K562 (cell line): ENCODE results near the gene POU2AF1. TPM values are rescaled to one million over a fixed set of nuclear protein-coding genes. Genes with fewer than 3 reads are reported as not detected.

Experiments used
- ATAC-seq: fragments of 200-7000 bp; cut with Tn5 transposase; 3 replicates; pipeline ENCODE4 v1.9.1; 2020; ENCODE audit warnings: moderate library complexity
- BruUV-seq: library from RNA; stranded (reverse); fragments of 400-500 nt; replicated peaks from 2 replicates; lab custom pipeline; 2021; lab: Mats Ljungman, UMichigan
- CTCF ChIA-PET: fragments of 300-600 bp; formaldehyde crosslinking; extraction: SDS; loops from one replicate; lab custom pipeline; 2021; ENCODE audit warnings: low intra/inter-chr PET ratio; lab: Yijun Ruan, JAX
- POLR2A ChIA-PET: fragments of 300-600, 350-650 bp; sonication (Branson Sonifier 250); formaldehyde crosslinking; extraction: SDS; loops from one replicate; lab custom pipeline; 2021; ENCODE audit warnings: antibody characterized with exemption, inconsistent platforms; lab: Yijun Ruan, JAX
- DNase-seq, 4 experiments: peaks; one replicate each; pipeline versions ENCODE4 v3.0.0 to v3.0.0-alpha.2; 2011 to 2018; ENCODE audit warnings: low spot score in 3 of 4, mixed read lengths in 3 of 4; ENCODE audit errors: extremely low read depth in 1 of 4
- FAIRE-seq: peaks from 2 replicates; lab custom pipeline; 2011; peaks lifted over from hg19 to GRCh38; lab: Jason Lieb, UNC
- H2AFZ ChIP-seq: 2 replicates; pipeline ENCODE4 v1.6.0; 2011; ENCODE audit warnings: low read depth, low read length, control low read depth, inconsistent platforms
- H3K27ac ChIP-seq: fragments of 200-600 bp; 3 replicates; pipeline ENCODE4 v1.8.0; 2011; ENCODE audit warnings: low read depth, mild to moderate bottlenecking, control low read depth, inconsistent platforms, low read length, moderate library complexity, mixed read lengths; ENCODE audit errors: extremely low read depth
- H3K27me3 ChIP-seq, 2 experiments: fragments of 300-600 bp in 1 of 2; 2 replicates in 1 of 2; 3 replicates in 1 of 2; pipeline versions ENCODE4 v1.6.0 to v1.8.0; 2011; ENCODE audit warnings: inconsistent platforms in 2 of 2, low read length in 2 of 2, mild to moderate bottlenecking in 1 of 2, mixed read lengths in 1 of 2, moderate library complexity in 1 of 2; ENCODE audit not compliant: control insufficient read depth in 2 of 2, insufficient read depth in 2 of 2
- H3K36me3 ChIP-seq: fragments of 300-600 bp; 3 replicates; pipeline ENCODE4 v1.8.0; 2011; ENCODE audit warnings: mild to moderate bottlenecking, low read length, inconsistent platforms; ENCODE audit not compliant: control insufficient read depth, insufficient read depth
- H3K4me1 ChIP-seq, 2 experiments: fragments of 200-600 bp in 1 of 2; replicated peaks in 1 of 2; 2 replicates in 1 of 2; 3 replicates in 1 of 2; pipeline versions ENCODE4 v1.5.1 to v1.8.0; 2011; ENCODE audit warnings: inconsistent platforms in 2 of 2, low read length in 2 of 2, mild to moderate bottlenecking in 1 of 2, mixed read lengths in 1 of 2, moderate library complexity in 1 of 2; ENCODE audit not compliant: control insufficient read depth in 2 of 2, insufficient read depth in 2 of 2
- H3K4me2 ChIP-seq: 2 replicates; pipeline ENCODE4 v1.6.1; 2011; ENCODE audit warnings: low read length, control low read depth, inconsistent platforms, mixed read lengths; ENCODE audit not compliant: insufficient read depth
- H3K4me3 ChIP-seq: fragments of 200-600 bp; sonication (generic), shearing (Covaris generic); 2 replicates; pipeline ENCODE4 v1.5.1; 2016; ENCODE audit warnings: control low read depth, inconsistent platforms
- H3K79me2 ChIP-seq: fragments of 200-600 bp; 3 replicates; pipeline ENCODE4 v1.8.0; 2011; ENCODE audit warnings: low read length, inconsistent platforms; ENCODE audit not compliant: control insufficient read depth, insufficient read depth
- H3K9ac ChIP-seq, 2 experiments: 2 replicates each; pipeline versions ENCODE4 v1.6.0 to v1.6.1; 2011; ENCODE audit warnings: low read depth in 2 of 2, low read length in 2 of 2, control low read depth in 1 of 2, inconsistent platforms in 1 of 2, mild to moderate bottlenecking in 1 of 2, mixed read lengths in 1 of 2; ENCODE audit not compliant: insufficient read depth in 1 of 2
- H3K9me1 ChIP-seq: one replicate; pipeline ENCODE4 v1.6.0; 2011; ENCODE audit warnings: inconsistent platforms, mild to moderate bottlenecking, low read length, moderate library complexity; ENCODE audit not compliant: control insufficient read depth, insufficient read depth
- H3K9me3 ChIP-seq: replicated peaks from 2 replicates; pipeline ENCODE4 v1.5.1; 2011; ENCODE audit warnings: low read depth, low read length, inconsistent platforms; ENCODE audit not compliant: control insufficient read depth, insufficient read depth
- H4K20me1 ChIP-seq: replicated peaks from 2 replicates; pipeline ENCODE4 v1.6.1; 2011; ENCODE audit warnings: low read length, inconsistent platforms, mixed read lengths; ENCODE audit not compliant: control insufficient read depth, insufficient read depth
- BCOR ChIP-seq: fragments of 450-650 bp; IDR thresholded peaks from 2 replicates; pipeline ENCODE4 v1.6.1; 2016
- BRF1 ChIP-seq: IDR thresholded peaks from 3 replicates; pipeline ENCODE4 v1.6.1; 2011; ENCODE audit warnings: borderline replicate concordance, mild to moderate bottlenecking; ENCODE audit not compliant: insufficient read length; ENCODE audit errors: extremely low read depth
- CEBPB ChIP-seq: fragments of 450-650 bp; IDR thresholded peaks from 2 replicates; pipeline ENCODE4 v1.6.1; 2016; ENCODE audit warnings: missing genetic modification characterization, missing compliant biosample characterization
- COPS2 ChIP-seq: fragments of 450-650 bp; conservative IDR thresholded peaks from 2 replicates; pipeline ENCODE4 v1.6.1; 2016; ENCODE audit warnings: mild to moderate bottlenecking, moderate library complexity
- ETV5 ChIP-seq: sonication (generic); formaldehyde crosslinking; IDR thresholded peaks from 2 replicates; pipeline ENCODE4 v1.4.0; 2020; ENCODE audit warnings: low read depth, mild to moderate bottlenecking, missing genetic modification reagents
- LEF1 ChIP-seq: fragments of 450-650 bp; IDR thresholded peaks from 2 replicates; pipeline ENCODE4 v1.6.1; 2016; ENCODE audit warnings: mild to moderate bottlenecking
- MAFK ChIP-seq: IDR thresholded peaks from 2 replicates; pipeline ENCODE4 v1.6.1; 2011; ENCODE audit warnings: low read length, improper control_type of control experiment
- MCM7 ChIP-seq, 2 experiments: fragments of 450-650 bp; IDR thresholded peaks; 2 replicates each; pipeline ENCODE4 v1.6.1; 2016 to 2018
- NCOA4 ChIP-seq: fragments of 450-650 bp; IDR thresholded peaks from 2 replicates; pipeline ENCODE4 v1.6.1; 2018; ENCODE audit warnings: mild to moderate bottlenecking; ENCODE audit not compliant: partially characterized antibody
- NCOR1 ChIP-seq: fragments of 450-650 bp; IDR thresholded peaks from 2 replicates; pipeline ENCODE4 v1.6.1; 2016; ENCODE audit warnings: mild to moderate bottlenecking, moderate library complexity
- NFATC3 ChIP-seq: fragments of 450-650 bp; IDR thresholded peaks from 2 replicates; pipeline ENCODE4 v1.6.1; 2017; ENCODE audit warnings: mild to moderate bottlenecking
- POLR3G ChIP-seq: IDR thresholded peaks from 2 replicates; pipeline ENCODE4 v1.6.1; 2011; ENCODE audit not compliant: insufficient read length, insufficient replicate concordance; ENCODE audit errors: extremely low read depth
- RBM17 ChIP-seq: fragments of 200-400 bp; formaldehyde crosslinking; IDR thresholded peaks from 2 replicates; pipeline ENCODE4 v1.6.1; 2017; ENCODE audit warnings: low read depth, mild to moderate bottlenecking, low read length, borderline replicate concordance
- SMARCE1 ChIP-seq: fragments of 450-650 bp; IDR thresholded peaks from 2 replicates; pipeline ENCODE4 v1.7.1; 2016; ENCODE audit warnings: mild to moderate bottlenecking
- TCF7 ChIP-seq: sonication (generic); IDR thresholded peaks from 2 replicates; pipeline ENCODE4 v1.6.1; 2016; ENCODE audit warnings: antibody characterized with exemption, borderline replicate concordance
- TEAD2 ChIP-seq: fragments of 450-650 bp; IDR thresholded peaks from 2 replicates; pipeline ENCODE4 v1.6.1; 2016; ENCODE audit warnings: missing genetic modification characterization, control low read depth, missing compliant biosample characterization
- WHSC1 ChIP-seq: IDR thresholded peaks from one replicate; pipeline ENCODE4 v1.6.1; 2012; ENCODE audit warnings: low read length, control low read depth, inconsistent platforms
- ZKSCAN1 ChIP-seq: fragments of 150-350 bp; IDR thresholded peaks from 2 replicates; pipeline ENCODE4 v1.6.1; 2016; ENCODE audit warnings: low read depth, low read length
- ZNF253 ChIP-seq: fragments of 250-450 bp; sonication (Bioruptor Pico); conservative IDR thresholded peaks from 2 replicates; pipeline ENCODE4 v1.6.1; 2021; ENCODE audit warnings: mild to moderate bottlenecking
- ZNF551 ChIP-seq: fragments of 250-450 bp; sonication (Bioruptor Pico); IDR thresholded peaks from 2 replicates; pipeline ENCODE4 v1.5.0; 2021; ENCODE audit warnings: mild to moderate bottlenecking, moderate library complexity
- ZNF583 ChIP-seq: fragments of 250-450 bp; sonication (Bioruptor Pico); IDR thresholded peaks from 2 replicates; pipeline ENCODE4 v1.4.0; 2020
- WGBS: fragments of 100-300 bp; shearing (Covaris generic); methylation state at CpG from one replicate; pipeline ENCODE4 v1.1.6; 2016; ENCODE audit warnings: low coverage, mixed read lengths; ENCODE audit not compliant: insufficient coverage; ENCODE audit errors: missing lambda C conversion rate; 5-methylcytosine and 5-hydroxymethylcytosine counted together
- in situ Hi-C: fragments of 300-500 bp; cut with MboI; formaldehyde crosslinking; loops from 4 replicates; pipeline ENCODE4 v1.15.0; 2018; ENCODE audit warnings: inconsistent platforms, mixed read lengths
- intact Hi-C: fragments of 100-400 bp; cut with micrococcal nuclease; formaldehyde crosslinking; loops from 2 replicates; pipeline ENCODE4 v1.14.2; 2022
- polyA plus RNA-seq, 8 experiments: library from polyadenylated mRNA; depleted of rRNA in 4 of 8; stranded (reverse) in 5 of 8; unstranded in 3 of 8; fragments of >200 nt; fragmentation: Nextera tagmentation in 2 of 8; fragmentation: Illumina TruSeq in 1 of 8; extraction: Ambion mirVana in 2 of 8; extraction: Trizol in 1 of 8; gene quantifications; 2 replicates each; pipeline versions ENCODE4 v1.2.1 to v1.2.3, GENCODE V29; 2011 to 2014; ENCODE audit warnings: inconsistent platforms in 1 of 8, missing spikeins in 1 of 8
- total RNA-seq, 7 experiments: library from RNA; depleted of rRNA in 6 of 7; stranded (reverse); fragments of >200 nt in 6 of 7; fragmentation: Illumina TruSeq in 2 of 7; extraction: Trizol in 2 of 7; gene quantifications; 2 replicates each; pipeline versions ENCODE4 v1.2.1 to v1.2.3, GENCODE V29; 2011 to 2021; ENCODE audit warnings: low replicate concordance in 1 of 7
- TF ChIP-seq, protein P1 (sequence below): fragments of 250-450 bp; sonication (Bioruptor Pico); IDR thresholded peaks from 2 replicates; pipeline ENCODE4 v1.4.0; 2020; ENCODE audit warnings: mild to moderate bottlenecking, moderate library complexity, borderline replicate concordance

The POU2AF1 gene
- total and polyA plus RNA-seq, 9 of the 15 experiments (the other 6 are each of a cell fraction or from before 2014, with no cell fraction given), result 0.09 TPM; not detected in 8

GRCh38 chr11:111395749-111396148, 16.7 kb upstream of the POU2AF1 start (continued):
- no peak for TF ChIP-seq BCOR
- TF ChIP-seq RBM17, result no peak
- TF ChIP-seq, protein P1, sequence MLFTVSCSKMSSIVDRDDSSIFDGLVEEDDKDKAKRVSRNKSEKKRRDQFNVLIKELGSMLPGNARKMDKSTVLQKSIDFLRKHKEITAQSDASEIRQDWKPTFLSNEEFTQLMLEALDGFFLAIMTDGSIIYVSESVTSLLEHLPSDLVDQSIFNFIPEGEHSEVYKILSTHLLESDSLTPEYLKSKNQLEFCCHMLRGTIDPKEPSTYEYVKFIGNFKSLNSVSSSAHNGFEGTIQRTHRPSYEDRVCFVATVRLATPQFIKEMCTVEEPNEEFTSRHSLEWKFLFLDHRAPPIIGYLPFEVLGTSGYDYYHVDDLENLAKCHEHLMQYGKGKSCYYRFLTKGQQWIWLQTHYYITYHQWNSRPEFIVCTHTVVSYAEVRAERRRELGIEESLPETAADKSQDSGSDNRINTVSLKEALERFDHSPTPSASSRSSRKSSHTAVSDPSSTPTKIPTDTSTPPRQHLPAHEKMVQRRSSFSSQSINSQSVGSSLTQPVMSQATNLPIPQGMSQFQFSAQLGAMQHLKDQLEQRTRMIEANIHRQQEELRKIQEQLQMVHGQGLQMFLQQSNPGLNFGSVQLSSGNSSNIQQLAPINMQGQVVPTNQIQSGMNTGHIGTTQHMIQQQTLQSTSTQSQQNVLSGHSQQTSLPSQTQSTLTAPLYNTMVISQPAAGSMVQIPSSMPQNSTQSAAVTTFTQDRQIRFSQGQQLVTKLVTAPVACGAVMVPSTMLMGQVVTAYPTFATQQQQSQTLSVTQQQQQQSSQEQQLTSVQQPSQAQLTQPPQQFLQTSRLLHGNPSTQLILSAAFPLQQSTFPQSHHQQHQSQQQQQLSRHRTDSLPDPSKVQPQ (CRISPR knock-in tag), result no peak
- TF ChIP-seq WHSC1, result no peak
- TF ChIP-seq NCOR1, result no peak
- no peak for TF ChIP-seq POLR3G
- no peak for TF ChIP-seq SMARCE1

DNA sequence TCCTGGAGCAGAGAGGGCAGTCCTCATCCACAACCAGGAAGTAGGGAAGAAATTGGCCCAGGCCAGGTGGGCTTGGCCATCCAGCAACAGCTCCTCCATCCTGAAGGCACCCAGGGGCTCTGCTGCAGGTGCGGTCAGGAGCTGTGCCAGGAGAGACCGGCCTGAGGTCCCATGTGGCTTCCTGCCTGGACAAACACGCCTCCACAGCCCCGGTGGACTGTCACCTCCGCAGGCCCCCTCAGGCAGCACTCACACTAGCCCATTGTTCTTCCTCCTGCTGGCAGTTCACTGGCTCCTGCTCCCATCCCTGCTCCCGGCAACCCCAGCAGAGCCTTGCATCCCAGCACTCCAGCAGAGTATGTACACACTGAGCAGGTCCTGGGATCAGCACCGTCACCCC, 16.0 kb upstream of the POU2AF1 start:
- no peaks in the 10 kb centered on the region for H3K36me3 ChIP-seq
- 2% methylated on average over 7 of the region's 7 CpGs for WGBS
- no peaks in the 10 kb centered on the region for H3K9me1 ChIP-seq
- H3K4me1 ChIP-seq, result no peaks in the 10 kb centered on the region
- H3K27me3 ChIP-seq, result no peaks in the 10 kb centered on the region; a peak in 1 of 5 replicates
- ATAC-seq, result no peak
- CTCF ChIA-PET, result no interaction called here
- H2AFZ ChIP-seq, result no peak overlapping the region
- no peak overlapping the region for H3K27ac ChIP-seq
- TF ChIP-seq ZNF253 (CRISPR knock-in tag) (no peak), NCOA4 (no peak), MAFK (no peak), LEF1 (no peak), NFATC3 (no peak), ZNF583 (no peak), ZKSCAN1 (no peak), CEBPB (tag) (no peak), ETV5 (CRISPR knock-in tag) (no peak), BRF1 (no peak), TCF7 (no peak), TEAD2 (tag) (no peak), ZNF551 (no peak), COPS2 (no peak), MCM7 (IDR thresholded peaks at IDR 0.05) (no peak)
- H3K9me3 ChIP-seq, result no peaks in the 10 kb centered on the region
- no peaks in the 10 kb centered on the region for H4K20me1 ChIP-seq
- in situ Hi-C loops, result no loop called here
- H3K4me3 ChIP-seq, result no peak overlapping the region
- intact Hi-C loops, result no loop called here
- no peak overlapping the region for H3K9ac ChIP-seq
- no peak for DNase-seq
- H3K79me2 ChIP-seq, result no peaks in the 10 kb centered on the region
- BruUV-seq, result no TSS peak
- no peak for FAIRE-seq
- POLR2A ChIA-PET, result no interaction called here
- H3K4me2 ChIP-seq, result no peak overlapping the region
